Islet precursor cell (in vitro differentiated cells): Measurements from ENCODE around the gene TMEM204.

ENCODE experiments used
- DNase-seq: peaks from one replicate; pipeline ENCODE4 v3.0.0-alpha.2; 2018

Gene TMEM204

GRCh38 chr16:1601031-1601430 lies 67.6 kb downstream of the TMEM204 start:
- no peak for DNase-seq

GRCh38 chr16:1601489-1601888 lies 68.0 kb downstream of the TMEM204 start:
- no peak for DNase-seq

GRCh38 chr16:1602285-1602684 lies 68.8 kb downstream of the TMEM204 start:
- DNase-seq: no peak
